Psoas muscle (tissue), 8 donors: Measurements from ENCODE around the gene CPED1. TPM values are rescaled to one million over a fixed set of nuclear protein-coding genes. Genes with fewer than 3 reads are reported as not detected.
A peak's percentile ranks its signal among the peaks of the same experiment; 100 is the strongest.

Source experiments
- ATAC-seq, 4 donors: fragments of 200-7000 bp; cut with Tn5 transposase; one replicate each; pipeline ENCODE4 v1.9.1; 2020; ENCODE audit warnings: moderate library complexity in 3 of 4, mild to moderate bottlenecking in 2 of 4
- DNase-seq, 2 donors: peaks; one replicate each; pipeline ENCODE4 v3.0.0-alpha.2; 2020
- H3K27ac ChIP-seq: fragments of 200-600 bp; one replicate; pipeline ENCODE4 v1.8.0; 2022
- H3K27me3 ChIP-seq, 3 donors: fragments of 200-600 bp in 1 of 3; one replicate each; pipeline versions ENCODE4 v1.6.1 to v1.8.0; 2013 to 2022; ENCODE audit warnings: low read length in 2 of 3, mild to moderate bottlenecking in 2 of 3, moderate library complexity in 1 of 3; ENCODE audit not compliant: insufficient read depth in 3 of 3
- H3K36me3 ChIP-seq, 2 donors: fragments of 200-600 bp in 1 of 2; one replicate each; pipeline versions ENCODE4 v1.6.1 to v1.8.0; 2013 to 2022; ENCODE audit warnings: low read depth in 1 of 2, mild to moderate bottlenecking in 1 of 2, moderate library complexity in 1 of 2; ENCODE audit not compliant: insufficient read depth in 1 of 2
- H3K4me1 ChIP-seq: fragments of 200-600 bp; one replicate; pipeline ENCODE4 v1.8.0; 2022
- H3K4me3 ChIP-seq: fragments of 200-600 bp; one replicate; pipeline ENCODE4 v1.8.0; 2022; ENCODE audit warnings: mild to moderate bottlenecking
- H3K9me3 ChIP-seq: fragments of 200-600 bp; one replicate; pipeline ENCODE4 v1.8.0; 2022
- CTCF ChIP-seq: fragments of 200-600 bp; IDR thresholded peaks from one replicate; pipeline ENCODE4 v1.8.0; 2022; ENCODE audit warnings: antibody characterized with exemption
- WGBS, 3 donors: extraction: QIAGEN DNeasy Blood & Tissue Kit; methylation state at CpG; one replicate each; pipeline versions ENCODE4 v1.1.6 to v1.1.7; 2013; 5-methylcytosine and 5-hydroxymethylcytosine counted together
- intact Hi-C, 2 donors: fragments of 100-400 bp; cut with DNase I; formaldehyde crosslinking; loops; one replicate each; pipeline versions ENCODE4 v1.11.0 to v1.14.2; 2022
- polyA plus RNA-seq, 3 donors: library from polyadenylated mRNA; stranded (reverse); fragments of 200-250 nt; gene quantifications; one replicate each; pipeline ENCODE4 v1.2.3, GENCODE V29; 2013
- total RNA-seq, 4 donors: library from RNA; stranded (reverse); fragmentation: NEBNext Ultra II Directional in 2 of 4; extraction: Animal tissue kit (Norgen Biotek cat#: 25700) in 2 of 4; gene quantifications; one replicate each; pipeline versions ENCODE4 v1.2.1 to v1.2.4, GENCODE V29; 2021 to 2023
- donor health status: healthy with polysubstance abuse.
- donor health status: DM: no; HTN: no; CAD: no; lungs with moderate emphysema.
- donor health status: Bipolar disorder and iron deficiency.
- donor health status: healthy.
- donor health status: DM: yes; HTN: yes; CAD: no.
- donor health status: DM: no; HTN: no; CAD: no.
- donor health status: DM: no; HTN: no; CAD: no.
- donor health status: DM: yes; HTN: yes; CAD: no.

CPED1 gene
- total and polyA plus RNA-seq, 7 donors = 0.90 to 39.2 (median 12.0) TPM

- Histone ChIP-seq H3K27ac (peak overlapping the region; percentile 94), H3K36me3 (no peaks in the 10 kb centered on the region), H3K4me1 (peaks cover 20% of the 10 kb centered on the region), H3K9me3 (no peaks in the 10 kb centered on the region), H3K4me3 (peak overlapping the region; percentile 75), H3K27me3 (no peaks in the 10 kb centered on the region)
- no peak for TF ChIP-seq CTCF
- intact Hi-C loops = loop anchor here (5.0 kb wide), 2 partner anchors 37 to 118 kb away; partner anchors contain the start of gene ING3 (in 1 of the 2)
- WGBS, 3 donors = 4 to 19% (median 6%) methylated on average over 15 of the region's 15 CpGs
- DNase-seq = peak; percentile 38 to 56
- peak in 3 of 4 donors; percentile 40 to 60 (median 46) for ATAC-seq
These were observed 1.0 kb downstream of the CPED1 start for GRCh38 chr7:120989257-120990220.

DNA sequence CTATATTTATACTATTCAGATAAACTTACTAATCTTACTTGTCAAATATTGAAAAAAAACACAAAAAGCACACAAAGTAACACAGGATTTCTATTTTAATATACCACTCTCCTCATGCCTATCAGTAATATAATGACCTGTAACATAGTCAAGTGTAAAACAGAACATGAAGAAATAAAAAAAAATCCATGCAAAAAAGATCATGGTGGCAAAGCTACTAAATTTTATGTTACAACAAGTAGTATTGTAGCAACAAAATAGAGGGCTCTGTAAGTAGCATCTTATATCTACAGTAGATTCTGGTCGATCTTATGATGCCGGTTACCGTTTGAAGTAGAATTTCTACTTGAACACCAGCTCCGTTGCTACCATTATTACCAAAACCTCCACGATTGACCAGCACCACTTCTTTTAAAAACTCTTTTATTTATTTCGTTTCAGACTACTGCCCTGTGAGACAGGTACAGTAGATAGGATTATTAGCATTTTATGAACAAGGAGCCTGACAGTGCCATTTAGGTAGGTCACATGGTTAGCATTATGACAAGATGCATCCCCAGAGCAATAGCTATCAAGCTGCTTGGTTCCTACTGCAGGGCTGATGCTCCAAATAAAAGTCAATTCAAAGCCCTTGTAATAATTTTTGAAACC, 2.1 kb downstream of the CPED1 start:
- DNase-seq = no peak
- H3K4me3 ChIP-seq = peak overlapping the region; percentile 75
- peak in 3 of 4 donors; percentile 31 to 36 (median 34) for ATAC-seq
- peak overlapping the region; percentile 94 for H3K27ac ChIP-seq
- no peaks in the 10 kb centered on the region for H3K9me3 ChIP-seq
- no peak for TF ChIP-seq CTCF
- intact Hi-C loops = no loop called here
- H3K36me3 ChIP-seq = no peaks in the 10 kb centered on the region
- peaks cover 30% of the 10 kb centered on the region for H3K4me1 ChIP-seq
- no peaks in the 10 kb centered on the region for H3K27me3 ChIP-seq
- WGBS, 3 donors = 25 to 53% (median 32%) methylated on average over 6 of the region's 6 CpGs

GRCh38 chr7:120991161-120991560, 2.6 kb downstream of the CPED1 start:
- no peak for DNase-seq
- ATAC-seq = no peak
- no peaks in the 10 kb centered on the region for H3K9me3 ChIP-seq
- H3K27me3 ChIP-seq = no peaks in the 10 kb centered on the region
- no peaks in the 10 kb centered on the region for H3K36me3 ChIP-seq
- H3K27ac ChIP-seq = peak overlapping the region; percentile 94
- peaks cover 33% of the 10 kb centered on the region for H3K4me1 ChIP-seq
- TF ChIP-seq CTCF = no peak
- H3K4me3 ChIP-seq = peak overlapping the region; percentile 75
- WGBS, 3 donors = 17 to 39% (median 33%) methylated on average over 1 of the region's 1 CpG
- intact Hi-C loops = no loop called here

GRCh38 chr7:120991581-120991980, 3.1 kb downstream of the CPED1 start:
- peak overlapping the region; percentile 94 for H3K27ac ChIP-seq
- no peaks in the 10 kb centered on the region for H3K36me3 ChIP-seq
- no peak for ATAC-seq
- H3K27me3 ChIP-seq = no peaks in the 10 kb centered on the region
- no peak for TF ChIP-seq CTCF
- 14 to 30% (median 15%) methylated on average over 2 of the region's 2 CpGs for WGBS, 3 donors
- H3K4me1 ChIP-seq = peaks cover 37% of the 10 kb centered on the region
- no peak for DNase-seq
- H3K9me3 ChIP-seq = no peaks in the 10 kb centered on the region
- peak overlapping the region; percentile 75 for H3K4me3 ChIP-seq
- intact Hi-C loops = no loop called here
